HepG2 (cell line): ENCODE measurements around the gene CEP170. TPM values are rescaled to one million over a fixed set of nuclear protein-coding genes. Genes with fewer than 3 reads are reported as not detected.
A peak's percentile ranks its signal among the peaks of the same experiment; 100 is the strongest.

Experiments
- DR1 ChIP-seq: sonication (generic); formaldehyde crosslinking; IDR thresholded peaks from 2 replicates; pipeline ENCODE4 v1.8.0; 2021; ENCODE audit warnings: mild to moderate bottlenecking, missing genetic modification reagents, inconsistent platforms
- GABPB1 ChIP-seq: IDR thresholded peaks from 2 replicates; pipeline ENCODE4 v1.6.1; 2016; ENCODE audit warnings: mild to moderate bottlenecking, missing genetic modification reagents, moderate library complexity, missing compliant biosample characterization
- MAZ ChIP-seq, 2 experiments: sonication (generic) in 1 of 2; formaldehyde crosslinking in 1 of 2; IDR thresholded peaks; 2 replicates each; pipeline versions ENCODE4 v1.5.0 to v1.6.1; 2012 to 2020; ENCODE audit warnings: low read depth in 2 of 2, mild to moderate bottlenecking in 2 of 2, borderline replicate concordance in 1 of 2, improper control_type of control experiment in 1 of 2, low read length in 1 of 2, missing genetic modification reagents in 1 of 2, moderate library complexity in 1 of 2
- NFKB2 ChIP-seq: sonication (generic); formaldehyde crosslinking; IDR thresholded peaks from 2 replicates; pipeline ENCODE4 v1.4.0; 2020; ENCODE audit warnings: missing genetic modification reagents, borderline replicate concordance
- RFXAP ChIP-seq: sonication (generic); formaldehyde crosslinking; IDR thresholded peaks from 2 replicates; pipeline ENCODE4 v1.4.0; 2020; ENCODE audit warnings: missing genetic modification reagents, borderline replicate concordance
- THYN1 ChIP-seq: sonication (generic); formaldehyde crosslinking; IDR thresholded peaks from 2 replicates; pipeline ENCODE4 v1.8.1; 2023; ENCODE audit warnings: low read depth, mild to moderate bottlenecking, moderate library complexity, missing genetic modification reagents, borderline replicate concordance
- ZKSCAN8 ChIP-seq: IDR thresholded peaks from 2 replicates; pipeline ENCODE4 v1.6.1; 2016; ENCODE audit warnings: borderline replicate concordance, missing genetic modification reagents, missing compliant biosample characterization
- ZNF225 ChIP-seq: sonication (generic); formaldehyde crosslinking; IDR thresholded peaks from 2 replicates; pipeline ENCODE4 v1.4.0; 2020; ENCODE audit warnings: mild to moderate bottlenecking, missing genetic modification reagents
- ZNF451 ChIP-seq: sonication (generic); formaldehyde crosslinking; IDR thresholded peaks from 2 replicates; pipeline ENCODE4 v1.5.0; 2020; ENCODE audit warnings: mild to moderate bottlenecking, missing genetic modification reagents
- ZNF614 ChIP-seq: IDR thresholded peaks from 2 replicates; pipeline ENCODE4 v1.6.1; 2018; ENCODE audit warnings: missing biosample characterization, missing genetic modification reagents, inconsistent platforms, borderline replicate concordance
- ZNF629 ChIP-seq: sonication (generic); formaldehyde crosslinking; conservative IDR thresholded peaks from 2 replicates; pipeline ENCODE4 v1.5.0; 2020; ENCODE audit warnings: missing genetic modification reagents
- ZNF790 ChIP-seq: sonication (generic); formaldehyde crosslinking; IDR thresholded peaks from 2 replicates; pipeline ENCODE4 v1.8.0; 2022; ENCODE audit warnings: missing genetic modification reagents, mild to moderate bottlenecking, borderline replicate concordance
- ZNF883 ChIP-seq: sonication (generic); formaldehyde crosslinking; IDR thresholded peaks from 2 replicates; pipeline ENCODE4 v1.5.1; 2020; ENCODE audit warnings: mild to moderate bottlenecking, missing genetic modification reagents; ENCODE audit errors: not compliant biosample characterization
- polyA plus RNA-seq, 8 experiments: library from polyadenylated mRNA; depleted of rRNA in 3 of 8; stranded (reverse) in 7 of 8; unstranded in 1 of 8; fragments of >200 nt; fragmentation: Illumina TruSeq in 4 of 8; extraction: Trizol in 4 of 8; gene quantifications; 2 replicates each; pipeline versions ENCODE4 v1.2.1 to v1.2.3, GENCODE V29; 2011 to 2016; ENCODE audit warnings: low read depth in 4 of 8, missing spikeins in 1 of 8, mixed read lengths in 1 of 8; ENCODE audit not compliant: insufficient read depth in 1 of 8
- total RNA-seq, 5 experiments: library from RNA; depleted of rRNA; stranded (reverse); fragments of >200 nt; fragmentation: Illumina TruSeq; extraction: Trizol; gene quantifications; 2 replicates each; pipeline ENCODE4 v1.2.3, GENCODE V29; 2016; ENCODE audit warnings: low read depth in 1 of 5
- TF ChIP-seq, protein P1 (sequence below): sonication (generic); formaldehyde crosslinking; IDR thresholded peaks from 2 replicates; pipeline ENCODE4 v1.5.0; 2020; ENCODE audit warnings: missing genetic modification reagents
- TF ChIP-seq, protein P2 (sequence below): sonication (generic); formaldehyde crosslinking; IDR thresholded peaks from 2 replicates; pipeline ENCODE4 v1.4.0; 2020; ENCODE audit warnings: missing genetic modification reagents
- TF ChIP-seq, protein P3 (sequence below): sonication (generic); formaldehyde crosslinking; IDR thresholded peaks from 2 replicates; pipeline ENCODE4 v1.8.0; 2022; ENCODE audit warnings: mild to moderate bottlenecking, missing genetic modification reagents; ENCODE audit not compliant: insufficient replicate concordance
- TF ChIP-seq, protein P4 (sequence below): IDR thresholded peaks from 2 replicates; pipeline ENCODE4 v1.6.1; 2016; ENCODE audit warnings: mild to moderate bottlenecking
- TF ChIP-seq, protein P5 (sequence below): IDR thresholded peaks from 2 replicates; pipeline ENCODE4 v1.6.1; 2016
- TF ChIP-seq, protein P6 (sequence below): sonication (generic); formaldehyde crosslinking; IDR thresholded peaks from 2 replicates; pipeline ENCODE4 v1.5.1; 2020; ENCODE audit warnings: missing genetic modification reagents, mild to moderate bottlenecking, borderline replicate concordance
- TF ChIP-seq, protein P7 (sequence below): sonication (generic); formaldehyde crosslinking; IDR thresholded peaks from 2 replicates; pipeline ENCODE4 v1.4.0; 2020; ENCODE audit warnings: mild to moderate bottlenecking, missing genetic modification reagents

The CEP170 gene
- total and polyA plus RNA-seq, 2 of the 13 experiments (the other 11 are each of a cell fraction or from before 2014, with no cell fraction given) = 23.0 to 28.6 TPM

DNA sequence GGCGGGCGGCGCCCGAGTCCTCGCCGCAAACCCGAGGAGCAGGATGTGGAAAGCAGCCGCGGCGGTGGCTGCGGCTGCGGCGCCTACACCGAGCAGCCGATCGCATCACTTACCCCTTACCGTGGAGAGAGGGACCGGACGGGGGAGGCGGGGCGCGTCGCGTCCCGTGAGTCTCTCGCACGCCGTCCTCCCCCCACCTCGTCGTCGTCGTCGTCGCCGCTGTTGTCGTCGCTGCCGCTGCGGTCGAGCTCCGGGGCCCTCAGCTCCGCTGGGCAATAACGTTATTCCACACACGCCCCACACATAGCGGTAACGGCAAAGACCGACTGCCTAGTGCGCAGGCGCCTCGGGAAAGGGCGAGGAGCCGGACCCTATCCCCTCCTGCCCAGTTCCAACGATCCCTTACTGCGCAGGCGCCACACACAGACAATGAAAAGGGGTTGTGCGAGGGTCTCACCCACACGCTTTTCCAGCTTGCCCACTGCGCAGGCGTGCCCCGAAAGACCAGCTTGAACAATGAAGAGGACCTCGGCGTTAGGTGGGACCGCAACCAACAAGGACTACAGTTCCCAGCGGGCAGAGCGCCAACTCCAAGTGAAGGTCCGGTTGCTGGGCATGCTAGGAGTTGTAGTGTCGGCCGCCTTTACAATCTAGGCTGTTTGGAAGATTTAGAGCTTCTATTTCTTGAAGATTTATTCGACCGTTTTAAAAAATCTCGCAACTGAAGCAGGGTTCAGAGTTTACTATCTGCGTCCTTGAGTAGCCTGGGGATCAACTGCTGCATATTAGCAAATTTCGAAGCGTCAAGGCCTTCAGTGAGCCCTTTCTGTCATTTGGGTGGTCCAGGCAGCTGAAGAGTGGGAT is at the start of gene CEP170 (continued):
- TF ChIP-seq, protein P1, sequence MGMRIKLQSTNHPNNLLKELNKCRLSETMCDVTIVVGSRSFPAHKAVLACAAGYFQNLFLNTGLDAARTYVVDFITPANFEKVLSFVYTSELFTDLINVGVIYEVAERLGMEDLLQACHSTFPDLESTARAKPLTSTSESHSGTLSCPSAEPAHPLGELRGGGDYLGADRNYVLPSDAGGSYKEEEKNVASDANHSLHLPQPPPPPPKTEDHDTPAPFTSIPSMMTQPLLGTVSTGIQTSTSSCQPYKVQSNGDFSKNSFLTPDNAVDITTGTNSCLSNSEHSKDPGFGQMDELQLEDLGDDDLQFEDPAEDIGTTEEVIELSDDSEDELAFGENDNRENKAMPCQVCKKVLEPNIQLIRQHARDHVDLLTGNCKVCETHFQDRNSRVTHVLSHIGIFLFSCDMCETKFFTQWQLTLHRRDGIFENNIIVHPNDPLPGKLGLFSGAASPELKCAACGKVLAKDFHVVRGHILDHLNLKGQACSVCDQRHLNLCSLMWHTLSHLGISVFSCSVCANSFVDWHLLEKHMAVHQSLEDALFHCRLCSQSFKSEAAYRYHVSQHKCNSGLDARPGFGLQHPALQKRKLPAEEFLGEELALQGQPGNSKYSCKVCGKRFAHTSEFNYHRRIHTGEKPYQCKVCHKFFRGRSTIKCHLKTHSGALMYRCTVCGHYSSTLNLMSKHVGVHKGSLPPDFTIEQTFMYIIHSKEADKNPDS (CRISPR knock-in tag) = no peak
- TF ChIP-seq NFKB2 (no peak; the same call in 1 of the 2 replicates), ZKSCAN8 (CRISPR knock-in tag) (no peak), ZNF790 (CRISPR knock-in tag) (no peak), GABPB1 (CRISPR knock-in tag) (peak; percentile 94), ZNF614 (no peak), MAZ (IDR thresholded peaks at IDR 0.05; ENCODE audit: borderline replicate concordance, low read depth, low read length) (no peak; the same call in 1 of the 2 replicates), MAZ (CRISPR knock-in tag; IDR thresholded peaks at IDR 0.05; ENCODE audit: low read depth) (peak; percentile 61; the same call in 1 of the 2 replicates), THYN1 (CRISPR knock-in tag) (no peak), ZNF451 (peak; percentile 60; the same call in 1 of the 2 replicates), ZNF883 (CRISPR knock-in tag) (no peak), ZNF225 (CRISPR knock-in tag) (peak; percentile 30; the same call in 1 of the 2 replicates), DR1 (CRISPR knock-in tag) (peak; percentile 26; the same call in 1 of the 2 replicates), ZNF629 (no peak), RFXAP (CRISPR knock-in tag) (0 out of 2 replicates have a peak, but pooled peaks have one; percentile 15)
- TF ChIP-seq, protein P2, sequence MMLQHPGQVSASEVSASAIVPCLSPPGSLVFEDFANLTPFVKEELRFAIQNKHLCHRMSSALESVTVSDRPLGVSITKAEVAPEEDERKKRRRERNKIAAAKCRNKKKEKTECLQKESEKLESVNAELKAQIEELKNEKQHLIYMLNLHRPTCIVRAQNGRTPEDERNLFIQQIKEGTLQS (CRISPR knock-in tag) = no peak
- TF ChIP-seq, protein P3, sequence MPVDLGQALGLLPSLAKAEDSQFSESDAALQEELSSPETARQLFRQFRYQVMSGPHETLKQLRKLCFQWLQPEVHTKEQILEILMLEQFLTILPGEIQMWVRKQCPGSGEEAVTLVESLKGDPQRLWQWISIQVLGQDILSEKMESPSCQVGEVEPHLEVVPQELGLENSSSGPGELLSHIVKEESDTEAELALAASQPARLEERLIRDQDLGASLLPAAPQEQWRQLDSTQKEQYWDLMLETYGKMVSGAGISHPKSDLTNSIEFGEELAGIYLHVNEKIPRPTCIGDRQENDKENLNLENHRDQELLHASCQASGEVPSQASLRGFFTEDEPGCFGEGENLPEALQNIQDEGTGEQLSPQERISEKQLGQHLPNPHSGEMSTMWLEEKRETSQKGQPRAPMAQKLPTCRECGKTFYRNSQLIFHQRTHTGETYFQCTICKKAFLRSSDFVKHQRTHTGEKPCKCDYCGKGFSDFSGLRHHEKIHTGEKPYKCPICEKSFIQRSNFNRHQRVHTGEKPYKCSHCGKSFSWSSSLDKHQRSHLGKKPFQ (CRISPR knock-in tag) = no peak
- TF ChIP-seq, protein P4, sequence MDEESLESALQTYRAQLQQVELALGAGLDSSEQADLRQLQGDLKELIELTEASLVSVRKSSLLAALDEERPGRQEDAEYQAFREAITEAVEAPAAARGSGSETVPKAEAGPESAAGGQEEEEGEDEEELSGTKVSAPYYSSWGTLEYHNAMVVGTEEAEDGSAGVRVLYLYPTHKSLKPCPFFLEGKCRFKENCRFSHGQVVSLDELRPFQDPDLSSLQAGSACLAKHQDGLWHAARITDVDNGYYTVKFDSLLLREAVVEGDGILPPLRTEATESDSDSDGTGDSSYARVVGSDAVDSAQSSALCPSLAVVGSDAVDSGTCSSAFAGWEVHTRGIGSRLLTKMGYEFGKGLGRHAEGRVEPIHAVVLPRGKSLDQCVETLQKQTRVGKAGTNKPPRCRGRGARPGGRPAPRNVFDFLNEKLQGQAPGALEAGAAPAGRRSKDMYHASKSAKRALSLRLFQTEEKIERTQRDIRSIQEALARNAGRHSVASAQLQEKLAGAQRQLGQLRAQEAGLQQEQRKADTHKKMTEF = peak; percentile 45
- TF ChIP-seq, protein P5, sequence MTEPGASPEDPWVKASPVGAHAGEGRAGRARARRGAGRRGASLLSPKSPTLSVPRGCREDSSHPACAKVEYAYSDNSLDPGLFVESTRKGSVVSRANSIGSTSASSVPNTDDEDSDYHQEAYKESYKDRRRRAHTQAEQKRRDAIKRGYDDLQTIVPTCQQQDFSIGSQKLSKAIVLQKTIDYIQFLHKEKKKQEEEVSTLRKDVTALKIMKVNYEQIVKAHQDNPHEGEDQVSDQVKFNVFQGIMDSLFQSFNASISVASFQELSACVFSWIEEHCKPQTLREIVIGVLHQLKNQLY (CRISPR knock-in tag) = no peak
- TF ChIP-seq, protein P6, sequence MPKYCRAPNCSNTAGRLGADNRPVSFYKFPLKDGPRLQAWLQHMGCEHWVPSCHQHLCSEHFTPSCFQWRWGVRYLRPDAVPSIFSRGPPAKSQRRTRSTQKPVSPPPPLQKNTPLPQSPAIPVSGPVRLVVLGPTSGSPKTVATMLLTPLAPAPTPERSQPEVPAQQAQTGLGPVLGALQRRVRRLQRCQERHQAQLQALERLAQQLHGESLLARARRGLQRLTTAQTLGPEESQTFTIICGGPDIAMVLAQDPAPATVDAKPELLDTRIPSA = peak; percentile 42; the same call in 1 of the 2 replicates
- TF ChIP-seq, protein P7, sequence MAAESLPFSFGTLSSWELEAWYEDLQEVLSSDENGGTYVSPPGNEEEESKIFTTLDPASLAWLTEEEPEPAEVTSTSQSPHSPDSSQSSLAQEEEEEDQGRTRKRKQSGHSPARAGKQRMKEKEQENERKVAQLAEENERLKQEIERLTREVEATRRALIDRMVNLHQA (CRISPR knock-in tag) = no peak
